GM10847 (cell line): ENCODE measurements around the gene PRCD.

Experiments used
- POLR2A ChIP-seq: IDR thresholded peaks from 2 replicates; pipeline ENCODE4 v1.6.1; 2011; ENCODE audit not compliant: insufficient read length; ENCODE audit errors: extremely low read depth

The PRCD gene

GRCh38 chr17:76539631-76540271 is at the start of gene PRCD:
Gene PRCD, plus strand, starts transcription at chr17:76540044. Its CDS starts 98 bp downstream, at chr17:76540142.
- TF ChIP-seq POLR2A = no peak

GRCh38 chr17:76490112-76490710 is 49.6 kb upstream of the PRCD start:
- TF ChIP-seq POLR2A = no peak

GRCh38 chr17:76491271-76492122 is 48.3 kb upstream of the PRCD start:
- TF ChIP-seq POLR2A = no peak

- peak; percentile 26 for TF ChIP-seq POLR2A
These were observed 47.5 kb upstream of the PRCD start for GRCh38 chr17:76492123-76492988.

- no peak for TF ChIP-seq POLR2A
These were observed 46.8 kb upstream of the PRCD start for GRCh38 chr17:76492989-76493501.

- no peak for TF ChIP-seq POLR2A
These were observed 46.2 kb upstream of the PRCD start for GRCh38 chr17:76493505-76494167.

GRCh38 chr17:76495663-76496400 is 44.0 kb upstream of the PRCD start:
- TF ChIP-seq POLR2A = no peak

GRCh38 chr17:76496464-76496863 is 43.4 kb upstream of the PRCD start:
- TF ChIP-seq POLR2A = no peak

- TF ChIP-seq POLR2A = no peak
These were observed 42.2 kb upstream of the PRCD start for GRCh38 chr17:76497699-76497978.

- TF ChIP-seq POLR2A = no peak
These were observed 41.6 kb upstream of the PRCD start for GRCh38 chr17:76497979-76498875.

GRCh38 chr17:76498876-76499251 is 41.0 kb upstream of the PRCD start:
- TF ChIP-seq POLR2A = no peak

- no peak for TF ChIP-seq POLR2A
These were observed 40.6 kb upstream of the PRCD start for GRCh38 chr17:76499267-76499667.
